Activated gamma-delta T cell treated with Interleukin-2 at 50 U/mL for 16 hours (primary cell): ENCODE measurements around the gene PUSL1.
"Not testable (repeated sequence)": the region's sequence is repeated elsewhere in the genome, so short reads cannot be mapped to it uniquely, and the experiment has no call there.

ENCODE experiments used
- DNase-seq: peaks from one replicate; pipeline ENCODE4 v3.0.0-alpha.2; 2020

The PUSL1 gene

DNA sequence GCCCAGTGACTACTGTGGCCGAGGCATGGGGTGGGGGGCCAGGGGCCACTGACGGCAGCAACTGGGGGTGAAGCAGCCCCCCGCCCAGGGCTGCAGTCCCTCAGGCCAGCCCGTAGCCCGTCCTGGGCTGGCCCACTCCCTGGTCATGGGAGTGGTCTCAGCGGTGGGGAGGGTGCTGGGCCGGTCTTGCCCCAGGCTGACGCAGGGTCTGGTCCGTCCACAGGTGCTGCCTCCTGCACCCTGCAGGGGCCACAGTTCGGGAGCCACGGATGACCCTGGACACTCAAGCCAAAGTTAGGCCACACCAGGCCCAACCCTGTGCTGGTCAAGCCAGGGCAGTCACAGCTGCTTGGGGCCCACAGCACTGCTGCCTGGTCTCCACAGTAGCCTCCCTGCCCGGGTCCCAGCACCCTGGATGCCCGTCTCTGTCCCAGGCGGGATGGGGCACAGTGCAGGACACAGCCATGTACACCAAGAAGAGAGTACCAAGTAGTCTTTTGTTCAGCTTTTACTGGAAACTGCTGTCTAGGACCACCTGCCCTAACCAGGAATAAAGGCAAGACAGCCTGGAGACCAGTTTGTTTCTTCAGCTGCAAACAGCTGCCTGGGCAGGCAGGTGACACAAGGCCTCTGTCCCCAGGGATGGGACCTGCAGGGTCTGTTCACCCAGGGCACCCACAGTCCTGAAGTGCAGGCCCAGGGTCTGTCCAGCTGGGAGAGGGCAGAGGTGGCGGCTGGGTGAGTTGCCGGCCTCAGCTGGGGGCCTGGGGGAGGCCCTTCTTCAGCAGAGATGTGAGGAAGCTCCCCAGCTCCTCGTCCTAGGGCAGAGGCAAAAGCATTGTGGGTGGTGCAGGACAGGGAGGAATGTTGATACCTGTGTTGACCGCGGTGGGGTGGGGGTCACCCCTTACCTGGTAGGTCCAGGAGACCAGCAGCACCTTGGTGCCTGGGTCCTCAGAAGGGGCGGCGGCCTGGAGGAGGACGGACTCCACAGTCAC is 3.0 kb downstream of the PUSL1 start:
- DNase-seq = no peak

DNA sequence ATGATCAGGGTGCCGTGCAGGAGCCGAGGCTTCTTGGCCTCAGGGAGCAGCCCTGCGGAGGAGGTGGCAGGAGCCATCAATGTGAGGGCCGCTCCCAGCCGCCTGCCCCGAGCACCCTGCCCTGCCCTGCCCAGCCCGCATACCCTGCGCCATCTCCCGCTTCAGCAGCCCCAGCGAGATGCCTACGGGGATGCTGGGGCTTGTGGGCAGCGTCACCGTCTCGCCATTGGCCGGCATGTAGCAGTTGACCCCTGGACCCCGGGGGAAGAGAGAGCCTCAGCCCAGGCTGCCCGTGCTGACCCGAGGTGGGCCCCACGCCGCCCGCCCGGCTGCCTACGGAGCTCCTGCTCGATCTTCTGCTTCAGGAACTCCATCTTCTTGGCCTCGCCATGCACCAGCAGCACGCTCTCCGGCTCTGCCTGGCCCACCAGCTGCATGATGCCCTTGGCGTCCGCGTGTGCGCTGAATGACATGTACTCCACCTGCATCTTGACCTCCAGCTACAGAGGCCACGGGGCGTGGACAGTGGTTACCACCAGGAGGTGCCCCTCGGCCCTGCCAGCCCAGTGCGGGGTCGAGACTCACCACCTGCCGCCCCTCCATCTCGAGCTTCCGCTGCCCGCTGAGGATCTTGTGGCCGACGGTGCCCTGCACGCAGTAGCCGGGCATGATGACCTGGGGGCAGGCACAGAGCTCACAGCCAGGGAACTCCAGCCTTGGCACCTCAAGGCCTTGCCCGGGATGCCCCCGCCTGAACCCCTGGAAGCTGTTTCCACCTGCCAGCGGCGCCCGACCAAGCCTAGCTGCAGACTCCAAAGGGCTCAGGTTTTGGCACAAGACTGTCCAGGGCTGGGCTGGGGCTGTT is 4.3 kb downstream of the PUSL1 start:
- no peak for DNase-seq

DNA sequence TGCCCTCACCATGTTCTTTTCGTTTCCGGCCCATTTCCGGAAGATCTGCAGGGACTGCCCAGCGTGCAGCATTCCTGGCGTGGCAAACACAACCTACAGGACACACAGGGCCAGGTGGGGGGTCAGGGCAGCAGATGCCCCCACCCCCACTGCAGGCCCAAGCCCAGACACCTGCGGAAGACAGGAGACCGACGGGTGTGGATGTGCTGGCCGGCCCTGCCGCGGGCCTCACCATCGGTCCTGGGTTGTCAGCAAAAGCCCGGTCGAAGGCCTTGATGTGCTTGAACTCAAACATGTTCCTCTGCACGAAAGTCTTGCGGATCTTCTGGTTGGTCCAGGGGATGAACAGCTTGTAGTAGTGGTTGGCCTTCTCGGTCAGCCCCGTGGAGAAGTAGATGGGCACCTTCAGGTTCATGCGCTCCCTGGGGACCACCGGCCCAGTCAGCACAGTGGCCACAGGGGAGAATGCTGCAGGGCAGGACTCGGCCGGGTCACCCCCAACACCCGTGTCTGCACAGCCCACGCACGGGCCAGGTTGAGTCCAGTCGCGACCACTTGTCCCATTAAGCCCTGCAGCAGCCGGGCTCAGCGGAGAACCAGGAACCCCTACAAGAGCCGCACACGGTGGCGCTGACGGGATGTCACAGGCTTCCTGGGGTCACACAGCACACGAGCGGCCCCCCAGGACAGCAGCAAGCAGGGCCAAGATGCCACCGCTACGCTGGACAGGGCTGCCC is 5.3 kb downstream of the PUSL1 start:
- no peak for DNase-seq

DNA sequence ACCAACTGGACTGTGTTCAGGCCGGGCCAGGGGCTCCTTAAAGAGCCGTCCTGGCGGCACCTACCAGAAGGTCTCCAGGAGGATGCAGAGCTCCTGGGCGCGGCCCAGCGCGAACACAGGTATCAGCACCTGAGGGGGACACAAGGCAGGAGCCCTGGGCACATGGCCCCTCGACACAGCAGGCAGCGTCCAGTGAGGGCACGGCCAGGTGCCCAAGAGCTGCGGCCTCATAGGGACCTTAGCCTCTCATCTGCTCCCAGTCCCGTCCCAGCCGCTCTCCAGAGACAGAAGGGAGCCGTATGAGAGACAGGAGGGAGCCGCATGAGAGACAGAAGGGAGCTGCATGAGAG is 5.8 kb downstream of the PUSL1 start:
- DNase-seq = no peak

DNA sequence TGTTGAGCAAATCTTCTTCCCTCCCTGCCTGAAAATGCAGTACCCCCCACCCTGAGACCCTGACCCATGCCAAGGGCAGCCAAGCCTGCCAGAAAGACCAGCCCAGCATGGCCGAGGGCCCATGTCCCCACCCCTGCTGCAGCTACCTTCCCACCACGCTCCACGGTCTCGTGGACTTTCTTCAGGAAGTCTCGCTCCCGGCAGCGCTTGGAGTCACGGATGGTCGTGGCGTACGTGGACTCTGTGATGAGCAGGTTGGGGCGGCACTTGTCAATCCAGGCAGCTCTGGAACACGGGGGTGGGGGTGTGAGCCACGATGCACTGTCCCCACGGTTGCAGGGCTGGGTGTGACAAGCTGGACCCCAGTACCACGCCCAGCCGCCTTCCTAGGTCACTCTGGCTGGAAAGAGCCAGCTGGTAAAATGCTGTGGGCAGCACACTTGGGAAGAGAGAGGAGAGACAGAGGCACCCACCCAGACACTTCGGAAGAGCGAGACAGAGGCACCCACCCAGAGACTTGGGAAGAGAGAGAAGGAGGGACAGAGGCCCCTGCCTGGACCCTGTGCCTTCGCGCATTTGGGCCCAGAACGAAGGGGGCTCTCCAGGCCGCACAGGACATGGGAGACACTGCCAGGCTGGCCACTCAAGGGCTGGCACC is 6.4 kb downstream of the PUSL1 start:
- no peak for DNase-seq

DNA sequence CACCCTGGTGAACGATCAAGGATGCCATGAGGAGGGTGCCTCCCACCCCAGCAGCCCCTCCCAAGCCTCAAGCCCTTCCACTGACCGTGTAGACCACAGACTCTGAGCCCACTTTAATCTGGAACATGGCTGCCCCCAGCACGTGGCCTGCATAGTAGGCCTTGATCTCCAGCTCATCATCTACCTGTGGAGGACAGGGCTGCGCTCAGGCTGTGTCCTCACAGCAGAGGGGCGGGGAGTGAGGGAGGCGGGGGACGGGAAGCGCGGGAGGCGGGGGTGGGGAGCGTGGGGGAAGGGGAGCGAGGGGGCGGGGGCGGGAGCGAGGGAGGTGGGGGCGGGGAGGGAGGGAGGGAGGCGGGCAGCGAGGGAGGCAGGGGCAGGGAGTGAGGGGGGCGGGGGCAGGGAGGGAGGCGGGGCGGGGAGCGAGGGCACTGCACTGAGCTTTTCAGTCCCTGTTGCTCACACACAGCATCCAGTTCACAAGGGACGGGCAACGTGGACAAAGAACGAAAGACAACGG is 7.1 kb downstream of the PUSL1 start:
- DNase-seq = no peak

DNA sequence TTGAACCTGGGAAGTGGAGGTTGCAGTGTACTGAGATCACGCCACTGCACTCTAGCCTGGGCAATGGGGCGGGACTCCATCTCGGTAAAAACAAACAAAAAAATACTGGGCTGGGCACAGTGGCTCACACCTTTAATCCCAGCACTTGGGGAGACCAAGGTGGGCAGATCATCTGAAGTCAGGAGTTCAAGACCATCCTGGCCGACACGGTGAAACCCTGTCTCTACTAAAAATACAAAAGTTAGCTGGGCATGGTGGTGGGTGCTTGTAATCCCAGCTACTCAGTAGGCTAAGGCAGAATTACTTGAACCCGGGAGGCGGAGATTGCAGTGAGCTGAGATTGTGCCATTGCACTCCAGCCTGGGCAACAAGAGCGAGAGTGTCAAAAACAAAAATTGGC is 7.8 kb downstream of the PUSL1 start:
- not testable (repeated sequence) for DNase-seq

DNA sequence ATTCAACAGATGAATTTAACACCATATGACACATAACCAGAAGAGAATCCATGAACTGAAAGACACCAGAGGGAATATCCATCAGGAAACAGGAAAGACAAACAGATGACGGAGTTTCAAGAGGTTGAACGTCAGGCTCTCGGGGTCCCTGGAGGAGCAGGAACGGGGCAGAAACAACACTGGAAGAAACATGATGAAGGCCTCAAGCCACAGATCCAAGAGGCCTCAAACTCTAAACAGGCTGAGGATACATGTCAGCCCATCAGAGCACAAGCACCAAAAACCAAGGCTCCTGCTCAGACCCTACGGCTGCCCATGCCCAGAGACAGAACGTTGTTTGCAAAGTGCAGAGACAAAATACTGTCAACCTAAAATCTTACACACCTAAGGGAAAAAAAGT is 9.0 kb downstream of the PUSL1 start:
- no peak for DNase-seq

DNA sequence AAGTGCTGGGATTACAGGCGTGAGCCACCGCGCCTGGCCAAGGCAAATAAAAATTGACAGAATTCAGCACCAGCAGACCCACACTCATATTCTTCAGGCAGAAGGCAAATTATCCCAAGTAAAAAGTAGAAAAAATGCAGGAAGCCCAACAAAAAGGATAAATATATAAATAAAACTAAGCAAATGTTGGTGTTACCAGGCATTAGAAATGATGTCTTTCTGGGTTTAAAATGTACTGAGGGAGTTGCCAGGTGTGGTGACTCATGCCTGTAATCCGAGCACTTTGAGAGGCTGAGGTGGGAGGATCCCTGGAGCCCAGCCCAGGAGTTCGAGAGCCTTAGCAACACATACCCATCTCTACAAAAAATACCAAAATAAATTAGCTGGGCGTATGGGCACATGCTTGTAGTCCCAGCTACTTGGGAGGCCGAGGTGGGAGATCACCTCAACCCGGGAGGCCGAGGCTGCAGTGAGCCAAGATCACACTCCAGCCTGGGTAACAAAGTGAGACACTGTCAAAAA is 9.8 kb downstream of the PUSL1 start:
- DNase-seq = no peak

DNA sequence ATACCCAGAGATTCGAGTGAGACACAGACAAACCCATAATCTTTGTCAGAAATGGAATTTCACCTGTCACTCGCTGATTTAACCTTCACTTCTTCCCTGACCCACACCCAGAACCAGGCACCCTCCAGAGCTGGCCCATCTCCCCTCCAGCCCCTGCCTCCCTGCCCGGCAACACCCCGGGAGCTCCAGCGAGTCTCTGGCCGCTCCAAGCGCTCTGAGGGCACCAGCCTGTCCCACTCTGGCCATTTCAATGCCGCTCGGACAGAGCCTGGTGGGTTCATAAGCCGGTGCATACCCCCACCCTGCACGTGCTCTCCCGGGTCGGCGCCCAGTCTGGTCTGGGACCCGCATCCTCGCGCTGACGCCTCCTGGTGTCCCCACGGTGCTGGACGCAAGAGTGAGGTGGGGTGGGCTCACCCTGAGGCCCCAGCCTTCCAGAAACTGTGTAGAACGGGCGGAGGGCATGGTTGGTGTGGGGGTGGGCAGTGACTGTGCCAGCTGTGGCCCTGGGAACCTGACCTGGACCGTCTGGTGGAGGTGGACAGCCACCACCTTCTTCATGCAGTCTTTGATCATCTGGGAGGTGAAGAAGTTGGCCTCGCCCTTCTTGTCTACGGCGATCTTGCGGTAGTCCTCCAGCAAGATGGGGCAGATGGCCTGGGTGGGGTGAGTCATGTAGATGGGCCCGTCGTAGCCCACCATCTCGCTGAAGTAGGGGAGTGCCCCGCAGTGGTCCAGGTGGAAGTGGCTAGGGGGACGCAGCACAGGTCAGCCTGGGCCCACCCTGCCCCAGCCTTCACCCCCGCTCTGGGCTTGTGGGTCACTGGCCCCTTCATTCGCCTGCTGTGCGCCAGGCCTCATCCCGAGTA is 10.6 kb downstream of the PUSL1 start:
- DNase-seq = no peak

DNA sequence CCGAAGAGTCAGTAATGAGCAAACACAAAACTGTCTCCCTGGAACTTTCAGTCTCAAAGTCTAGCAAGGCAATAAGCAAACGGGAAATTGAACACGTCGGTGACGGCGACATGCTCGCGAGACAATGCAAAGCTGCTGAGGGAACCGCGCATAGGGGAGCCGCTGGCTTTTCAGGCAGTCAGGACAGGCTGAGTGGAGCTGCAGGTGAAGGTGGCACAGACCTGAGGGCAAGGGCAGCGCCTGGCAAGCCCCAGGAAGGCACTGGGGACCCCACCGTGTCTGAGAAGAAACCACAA is 11.2 kb downstream of the PUSL1 start:
- no peak for DNase-seq

DNA sequence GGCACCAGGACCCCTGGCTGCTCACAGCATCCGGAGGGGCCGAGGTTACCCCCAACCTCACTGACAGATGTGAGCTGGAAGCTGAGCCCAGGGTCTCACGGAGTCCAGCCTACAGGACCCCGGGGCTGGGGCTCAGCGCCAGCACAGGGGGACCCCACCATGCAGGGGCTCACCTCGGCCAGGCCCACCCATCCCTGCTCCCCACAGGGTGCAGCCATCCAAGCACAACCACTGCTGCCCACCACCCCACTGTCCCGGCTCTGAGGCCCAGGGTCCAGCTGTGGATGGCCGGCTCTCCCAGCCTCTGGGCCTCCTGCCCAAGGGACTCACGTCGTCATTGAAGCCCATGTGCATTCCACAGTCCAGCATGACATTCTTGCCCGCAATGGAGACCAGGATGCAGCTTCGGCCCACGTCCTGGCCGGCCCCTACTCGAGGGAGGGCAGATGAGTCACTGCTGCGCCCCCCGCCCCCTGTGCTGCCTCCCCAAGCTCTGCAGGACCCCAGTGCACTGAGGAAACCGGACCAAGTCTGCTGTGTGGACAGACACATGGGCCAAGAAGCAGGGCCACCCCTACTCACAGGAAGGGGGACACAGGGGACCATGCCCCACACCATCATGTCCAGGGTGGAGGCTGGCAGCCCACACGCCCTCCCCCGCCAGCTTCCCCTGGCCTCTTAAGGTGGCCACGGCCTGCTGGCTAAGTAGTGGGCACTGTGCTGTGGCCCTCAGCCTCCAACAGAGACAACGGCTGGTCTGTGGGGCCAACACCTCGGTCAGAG is 12.5 kb downstream of the PUSL1 start:
- no peak for DNase-seq

DNA sequence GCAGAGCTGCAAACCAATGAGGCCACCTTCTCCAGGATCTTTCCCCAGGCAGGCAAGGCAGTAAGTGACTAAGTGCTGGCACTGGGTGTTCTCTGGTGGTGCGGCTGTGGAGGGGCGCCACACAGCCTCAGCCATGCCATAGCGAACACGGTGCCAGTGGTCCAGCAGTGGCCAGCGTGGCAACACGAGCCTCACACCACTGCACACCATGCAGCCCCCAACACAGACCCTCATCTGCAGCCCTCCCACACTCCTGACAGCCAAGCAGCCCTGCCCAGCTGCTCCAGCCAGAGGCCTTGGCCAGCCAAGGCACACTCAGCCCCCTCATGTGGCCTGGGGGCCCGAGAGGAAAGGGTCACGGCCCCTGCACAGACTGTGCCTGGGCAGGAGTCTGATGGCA is 13.1 kb downstream of the PUSL1 start:
- no peak for DNase-seq

DNA sequence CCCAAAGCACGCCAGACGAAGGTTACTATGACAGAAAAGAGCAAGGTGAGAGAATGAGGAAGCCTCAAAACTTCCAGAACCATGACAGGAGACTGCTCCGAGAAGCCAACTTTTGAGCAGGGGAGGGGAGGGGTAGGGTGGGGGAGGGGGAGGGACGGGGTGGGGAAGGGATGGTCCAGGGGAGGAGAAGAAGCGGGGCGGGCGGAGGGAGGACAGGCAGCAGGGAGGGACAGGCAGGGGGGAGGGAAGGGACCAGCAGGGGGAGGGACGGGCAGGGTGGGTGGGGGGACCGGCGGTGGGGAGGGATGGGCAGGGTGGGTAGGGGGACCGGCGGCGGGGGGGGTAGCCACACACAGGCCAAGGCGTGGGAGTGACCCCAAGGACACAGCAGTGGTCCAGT is 14.0 kb downstream of the PUSL1 start:
- DNase-seq = no peak

DNA sequence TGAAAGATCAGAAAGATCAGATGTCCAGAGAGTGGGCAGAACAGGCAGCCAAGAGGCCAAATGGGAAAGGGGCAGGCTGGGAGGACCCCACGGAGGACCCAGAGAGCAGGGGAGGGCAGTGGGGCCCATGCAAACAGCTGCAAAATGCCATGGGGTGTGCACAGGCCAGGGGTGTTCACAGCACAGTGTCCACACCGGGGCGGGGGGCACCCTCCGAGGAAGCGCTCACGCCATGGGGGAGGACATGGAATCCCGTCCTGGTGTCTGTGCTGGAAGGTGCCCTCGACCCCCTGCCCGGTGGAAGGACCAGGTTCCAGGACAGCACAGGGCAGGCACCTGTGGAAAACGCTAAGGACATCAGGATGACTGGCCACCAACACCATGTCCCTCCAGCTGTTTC is 14.6 kb downstream of the PUSL1 start:
- DNase-seq = no peak

DNA sequence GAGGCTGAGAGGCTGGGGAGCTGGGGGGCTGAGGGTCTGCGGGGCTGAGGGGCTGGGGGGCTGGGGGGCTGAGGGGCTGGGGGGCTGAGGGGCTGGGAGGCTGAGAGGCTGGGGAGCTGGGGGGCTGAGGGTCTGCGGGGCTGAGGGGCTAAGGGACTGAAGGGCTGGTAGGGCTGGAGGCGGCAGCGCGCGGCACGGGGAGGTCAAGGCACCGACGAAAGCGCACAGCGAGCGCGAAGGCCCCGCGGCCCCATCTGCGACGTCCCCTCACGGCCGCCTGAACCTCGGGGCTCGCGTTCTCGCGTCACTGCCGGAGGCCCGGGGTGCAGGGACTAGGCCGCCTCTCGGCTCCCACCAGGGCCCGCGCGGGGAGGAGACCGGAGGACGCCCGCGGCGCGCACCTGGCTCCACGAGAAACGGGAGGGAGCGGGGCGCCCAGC is 15.7 kb downstream of the PUSL1 start:
- DNase-seq = no peak

DNA sequence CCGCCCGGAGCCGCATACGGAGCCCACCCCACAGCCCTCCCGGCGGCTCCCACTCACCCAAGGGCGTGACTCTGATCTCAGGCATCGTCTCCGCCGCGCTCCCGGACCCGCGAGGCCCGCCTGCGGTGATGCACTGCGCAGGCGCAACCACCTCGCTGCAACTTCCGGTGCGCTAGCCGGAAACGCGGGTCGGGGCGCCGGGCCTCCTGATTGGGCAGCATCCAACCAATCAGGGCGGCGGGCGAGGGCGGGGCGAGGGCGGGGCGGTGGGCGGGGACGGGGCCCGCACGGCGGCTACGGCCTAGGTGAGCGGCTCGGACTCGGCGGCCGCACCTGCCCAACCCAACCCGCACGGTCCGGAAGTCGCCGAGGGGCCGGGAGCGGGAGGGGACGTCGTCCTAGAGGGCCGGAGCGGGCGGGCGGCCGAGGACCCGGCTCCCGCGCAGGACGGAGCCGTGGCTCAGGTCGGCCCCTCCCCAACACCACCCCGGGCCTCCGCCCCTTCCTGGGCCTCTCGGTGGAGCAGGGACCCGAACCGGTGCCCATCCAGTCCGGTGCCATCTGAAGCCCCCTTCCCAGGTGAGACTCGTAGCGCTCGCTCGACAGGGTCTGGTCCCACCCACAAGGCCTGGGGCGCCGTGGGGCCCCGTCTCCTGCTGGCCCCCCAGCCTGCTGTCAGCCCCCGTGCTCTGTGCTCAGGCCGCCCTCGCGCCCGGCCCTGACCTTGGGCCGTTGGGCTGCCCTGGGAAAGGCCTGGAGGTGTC is 16.3 kb downstream of the PUSL1 start, which contains the start of the genes CPTP and INTS11:
Gene CPTP (plus strand): TSS at position 279 of the 764 bp plus-strand sequence. CDS start 2,109 bp downstream, outside the sequence.
Gene INTS11 (minus strand): TSS at position 137 of the 764 bp plus-strand sequence. CDS start 52 bp downstream, at position 85.
- DNase-seq = peak; percentile 96

DNA sequence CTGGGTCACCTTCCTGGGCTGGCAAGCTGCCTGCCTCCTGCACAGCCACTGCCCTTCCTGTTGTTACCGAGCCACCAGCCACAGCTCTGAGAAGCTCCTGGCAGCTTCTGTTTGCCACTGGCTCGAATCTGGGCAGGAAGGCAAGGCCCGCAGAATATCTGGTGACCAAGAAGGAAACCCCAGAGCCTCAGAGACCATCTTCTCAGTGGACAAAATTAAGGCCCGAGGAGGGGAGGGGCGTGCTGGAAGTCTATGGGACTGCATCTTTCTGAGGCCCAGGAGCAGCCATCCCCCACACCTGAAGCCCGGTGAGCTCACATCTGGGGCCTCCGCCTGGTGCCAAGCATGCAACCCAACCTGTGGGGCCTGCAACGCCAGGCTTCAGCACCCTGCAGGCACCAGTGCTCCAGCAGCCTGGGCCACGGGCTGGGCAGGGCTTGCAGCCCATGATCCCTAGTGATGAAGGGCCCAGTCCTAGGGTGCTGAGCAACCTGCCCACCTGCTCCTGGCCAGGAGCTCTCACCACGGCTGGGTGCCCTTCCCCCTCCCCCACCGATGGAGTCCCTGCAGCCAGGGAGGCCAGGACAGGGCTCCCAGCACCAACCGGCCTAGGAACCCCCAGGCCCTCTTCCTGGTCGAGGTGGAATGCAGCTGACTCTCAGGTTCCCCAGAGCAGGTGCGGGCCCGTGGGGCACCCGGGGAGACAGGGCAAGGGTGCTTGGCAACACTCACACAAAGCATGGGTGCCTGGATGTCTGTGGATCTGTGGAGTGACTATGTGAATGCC is 17.1 kb downstream of the PUSL1 start:
- no peak for DNase-seq
